GM13977 (cell line): ENCODE measurements around the gene CATSPERD.
"Not testable (repeated sequence)": the region's sequence is repeated elsewhere in the genome, so short reads cannot be mapped to it uniquely, and the experiment has no call there.

ENCODE experiments used
- DNase-seq: peaks from one replicate; pipeline ENCODE4 v3.0.0; 2012; ENCODE audit warnings: low spot score
- in situ Hi-C: fragments of 300-500 bp; cut with MboI; formaldehyde crosslinking; loops from one replicate; pipeline ENCODE4 v1.12.0; 2022; ENCODE audit warnings: low sequenced_read_pairs, low pct_unique_long_range_greater_than_20kb, mixed read lengths, inconsistent platforms; ENCODE audit not compliant: unreplicated experiment
- TF ChIP-seq, protein P1 (sequence below): IDR thresholded peaks from 2 replicates; pipeline ENCODE4 v1.5.1; 2012; ENCODE audit warnings: mild to moderate bottlenecking, control low read depth; ENCODE audit not compliant: insufficient read depth; ENCODE audit errors: extremely low read depth, missing control alignments

The CATSPERD gene

DNA sequence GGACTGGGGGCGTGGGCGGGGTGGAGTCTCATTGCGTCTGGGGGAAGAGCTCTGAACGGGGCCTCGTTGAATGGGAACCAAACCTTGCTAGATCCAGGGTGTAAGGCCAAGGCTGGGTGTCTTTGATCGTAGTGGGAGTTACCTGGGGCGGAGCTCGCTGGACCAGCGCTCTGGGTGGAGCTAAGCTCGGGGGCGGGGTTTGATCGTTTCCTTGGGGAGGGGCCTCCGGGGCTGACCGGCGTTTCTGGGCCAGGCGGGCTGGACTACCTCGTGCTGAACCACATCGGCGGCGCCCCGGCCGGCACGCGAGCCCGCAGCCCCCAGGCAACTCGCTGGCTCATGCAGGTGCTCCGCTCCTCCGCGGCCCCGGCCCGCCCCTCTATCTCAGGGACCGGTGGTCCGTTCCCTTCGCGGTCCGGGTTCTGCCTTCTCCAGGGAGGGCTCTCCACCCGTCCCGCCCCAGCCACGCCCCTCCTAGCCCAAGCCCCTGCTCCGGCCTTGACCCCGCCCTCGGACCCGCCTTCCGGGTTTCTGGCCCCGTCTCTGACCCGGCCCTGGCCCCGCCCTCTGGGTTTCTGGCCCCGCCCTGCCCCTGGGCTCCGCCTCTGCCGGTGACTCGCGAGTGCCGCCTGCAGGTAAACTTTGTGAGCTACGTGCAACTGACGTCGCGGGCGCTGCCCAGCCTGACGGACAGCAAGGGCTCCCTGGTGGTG is 33.6 kb upstream of the CATSPERD start:
- in situ Hi-C loops = no loop called here
- peak; percentile 100 for DNase-seq
- TF ChIP-seq, protein P1, sequence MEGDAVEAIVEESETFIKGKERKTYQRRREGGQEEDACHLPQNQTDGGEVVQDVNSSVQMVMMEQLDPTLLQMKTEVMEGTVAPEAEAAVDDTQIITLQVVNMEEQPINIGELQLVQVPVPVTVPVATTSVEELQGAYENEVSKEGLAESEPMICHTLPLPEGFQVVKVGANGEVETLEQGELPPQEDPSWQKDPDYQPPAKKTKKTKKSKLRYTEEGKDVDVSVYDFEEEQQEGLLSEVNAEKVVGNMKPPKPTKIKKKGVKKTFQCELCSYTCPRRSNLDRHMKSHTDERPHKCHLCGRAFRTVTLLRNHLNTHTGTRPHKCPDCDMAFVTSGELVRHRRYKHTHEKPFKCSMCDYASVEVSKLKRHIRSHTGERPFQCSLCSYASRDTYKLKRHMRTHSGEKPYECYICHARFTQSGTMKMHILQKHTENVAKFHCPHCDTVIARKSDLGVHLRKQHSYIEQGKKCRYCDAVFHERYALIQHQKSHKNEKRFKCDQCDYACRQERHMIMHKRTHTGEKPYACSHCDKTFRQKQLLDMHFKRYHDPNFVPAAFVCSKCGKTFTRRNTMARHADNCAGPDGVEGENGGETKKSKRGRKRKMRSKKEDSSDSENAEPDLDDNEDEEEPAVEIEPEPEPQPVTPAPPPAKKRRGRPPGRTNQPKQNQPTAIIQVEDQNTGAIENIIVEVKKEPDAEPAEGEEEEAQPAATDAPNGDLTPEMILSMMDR = peak; percentile 89

DNA sequence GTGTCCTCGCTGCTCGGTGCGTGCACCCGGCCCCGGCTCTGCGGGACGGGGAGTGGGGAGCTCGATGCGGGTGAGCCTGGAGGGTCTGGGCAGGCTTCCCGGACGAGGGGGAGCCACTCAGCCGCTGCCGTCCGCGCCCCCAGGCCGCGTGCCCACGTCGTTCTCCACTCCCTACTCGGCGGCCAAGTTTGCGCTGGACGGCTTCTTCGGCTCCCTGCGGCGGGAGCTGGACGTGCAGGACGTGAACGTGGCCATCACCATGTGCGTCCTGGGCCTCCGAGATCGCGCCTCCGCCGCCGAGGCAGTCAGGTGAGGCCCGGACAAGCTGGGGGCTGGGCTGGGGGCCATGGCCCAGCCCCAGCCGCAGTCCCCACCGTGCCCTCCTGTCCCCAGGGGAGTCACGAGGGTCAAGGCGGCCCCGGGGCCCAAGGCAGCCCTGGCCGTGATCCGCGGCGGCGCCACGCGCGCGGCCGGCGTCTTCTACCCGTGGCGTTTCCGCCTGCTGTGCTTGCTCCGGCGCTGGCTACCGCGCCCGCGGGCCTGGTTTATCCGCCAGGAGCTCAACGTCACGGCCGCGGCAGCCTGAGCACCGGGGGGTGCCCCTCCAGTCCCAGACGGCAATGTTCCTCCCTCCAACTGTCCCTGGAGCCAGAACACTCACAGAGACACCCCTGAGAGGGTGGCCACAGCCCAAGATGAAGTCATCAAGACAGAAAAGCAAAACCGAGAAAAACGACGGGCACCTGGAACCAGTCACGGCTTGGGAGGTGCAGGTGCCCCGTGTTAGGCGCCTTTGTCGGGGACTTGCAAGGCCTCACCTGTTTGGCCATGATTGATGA is 32.9 kb upstream of the CATSPERD start:
- in situ Hi-C loops = no loop called here
- TF ChIP-seq, protein P1 = no peak
- DNase-seq = no peak

DNA sequence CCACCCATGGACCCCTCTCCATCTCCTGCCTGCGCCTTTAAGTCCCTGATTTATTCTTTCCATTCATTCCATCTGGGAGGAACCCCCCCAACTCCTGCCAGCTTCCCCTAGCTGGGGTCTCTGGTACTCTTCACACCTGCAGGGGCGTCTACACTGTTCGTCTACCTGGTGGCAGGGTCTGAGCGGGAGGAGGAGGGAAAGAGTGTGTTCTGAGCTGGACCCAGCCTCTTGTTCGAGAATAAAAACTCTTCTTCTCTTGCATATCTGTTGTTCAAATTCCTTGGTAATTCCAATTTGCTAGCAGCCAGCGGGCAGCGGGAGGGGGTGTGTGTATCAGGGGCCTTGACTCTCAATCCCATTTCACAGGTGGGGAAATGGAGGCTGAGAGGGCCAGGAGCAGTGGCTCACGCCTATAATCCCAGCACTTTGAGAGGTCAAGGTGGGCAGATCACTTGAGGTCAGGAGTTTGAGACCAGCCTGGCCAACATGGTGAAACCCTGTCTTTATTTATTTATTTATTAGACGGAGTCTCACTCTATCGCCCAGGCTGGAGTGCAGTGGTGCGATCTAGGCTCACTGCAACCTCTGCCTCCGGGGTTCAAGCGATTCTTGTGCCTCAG is 32.1 kb upstream of the CATSPERD start:
- in situ Hi-C loops, DNase-seq: not testable (repeated sequence)

DNA sequence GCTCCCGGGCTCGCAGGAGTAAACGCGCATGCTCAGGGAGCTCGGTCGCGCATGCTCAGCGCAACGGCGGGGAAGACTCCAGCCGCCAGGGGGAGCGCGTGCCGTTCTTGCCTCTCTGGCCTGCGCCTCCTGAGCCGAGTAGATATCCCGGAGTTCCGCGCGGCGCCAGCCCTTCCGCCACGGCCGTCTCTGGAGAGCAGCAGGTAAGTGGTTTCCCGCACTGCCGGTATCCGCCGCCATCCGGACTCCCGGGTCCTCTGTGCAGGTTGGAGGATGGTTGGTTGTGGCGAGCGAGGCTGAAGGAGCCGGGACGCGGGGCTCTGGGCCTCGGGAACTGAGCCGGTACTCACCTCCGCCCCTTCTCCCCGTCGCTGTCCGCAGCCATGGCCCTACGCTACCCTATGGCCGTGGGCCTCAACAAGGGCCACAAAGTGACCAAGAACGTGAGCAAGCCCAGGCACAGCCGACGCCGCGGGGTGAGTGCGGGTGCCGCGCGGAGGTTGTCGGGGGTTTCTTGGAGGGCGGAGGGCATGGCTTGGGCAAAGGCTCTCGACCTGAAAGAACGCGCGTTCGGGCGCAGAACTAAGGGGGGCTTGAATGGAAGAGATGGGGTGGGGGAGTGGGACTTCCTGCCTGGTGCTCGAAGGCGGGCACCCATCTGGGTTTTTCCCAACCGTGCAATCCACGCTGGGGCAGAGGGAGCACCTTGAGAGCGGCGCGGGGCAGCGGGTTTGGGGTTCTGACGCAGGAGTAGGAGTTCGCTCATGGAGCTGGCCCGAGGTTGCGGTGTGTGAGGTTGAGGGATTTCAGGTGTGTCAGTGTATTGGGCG is 30.1 kb upstream of the CATSPERD start, which contains the start of gene RPL36:
Gene RPL36 (plus strand): TSS at position 171 of the 830 bp plus-strand sequence. CDS start 213 bp downstream, at position 384.
- in situ Hi-C loops = no loop called here
- DNase-seq = peak; percentile 98
- TF ChIP-seq, protein P1 = peak; percentile 99

DNA sequence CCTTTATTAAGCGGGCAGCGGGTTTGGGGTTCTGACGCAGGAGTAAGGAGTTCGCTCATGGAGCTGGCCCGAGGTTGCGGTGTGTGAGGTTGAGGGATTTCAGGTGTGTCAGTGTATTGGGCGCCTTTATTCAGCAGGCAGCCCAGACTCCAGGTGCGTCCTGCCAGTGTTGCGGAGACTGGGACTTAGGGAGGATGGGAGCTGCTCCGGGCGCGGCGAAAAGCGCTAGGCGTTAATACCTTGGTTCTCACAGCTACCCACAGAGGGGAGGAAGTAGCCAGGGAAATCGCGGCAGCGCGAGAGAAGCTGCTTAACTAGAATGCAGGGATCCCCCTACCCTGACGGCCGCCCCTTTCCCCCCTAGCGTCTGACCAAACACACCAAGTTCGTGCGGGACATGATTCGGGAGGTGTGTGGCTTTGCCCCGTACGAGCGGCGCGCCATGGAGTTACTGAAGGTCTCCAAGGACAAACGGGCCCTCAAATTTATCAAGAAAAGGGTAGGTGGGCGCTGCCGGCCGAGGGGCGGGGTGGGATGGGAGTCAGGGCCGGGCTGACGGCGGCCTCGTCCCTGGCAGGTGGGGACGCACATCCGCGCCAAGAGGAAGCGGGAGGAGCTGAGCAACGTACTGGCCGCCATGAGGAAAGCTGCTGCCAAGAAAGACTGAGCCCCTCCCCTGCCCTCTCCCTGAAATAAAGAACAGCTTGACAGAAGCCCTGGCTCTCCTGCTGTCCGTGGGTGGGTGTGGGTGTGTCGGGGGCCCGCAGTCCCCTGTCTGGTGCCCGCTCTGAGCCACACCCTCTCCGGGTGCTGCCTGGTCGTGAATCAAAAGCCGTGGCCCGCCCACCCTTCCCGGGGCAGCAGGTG is 29.2 kb upstream of the CATSPERD start:
- TF ChIP-seq, protein P1 = no peak
- no peak for DNase-seq
- in situ Hi-C loops = no loop called here

DNA sequence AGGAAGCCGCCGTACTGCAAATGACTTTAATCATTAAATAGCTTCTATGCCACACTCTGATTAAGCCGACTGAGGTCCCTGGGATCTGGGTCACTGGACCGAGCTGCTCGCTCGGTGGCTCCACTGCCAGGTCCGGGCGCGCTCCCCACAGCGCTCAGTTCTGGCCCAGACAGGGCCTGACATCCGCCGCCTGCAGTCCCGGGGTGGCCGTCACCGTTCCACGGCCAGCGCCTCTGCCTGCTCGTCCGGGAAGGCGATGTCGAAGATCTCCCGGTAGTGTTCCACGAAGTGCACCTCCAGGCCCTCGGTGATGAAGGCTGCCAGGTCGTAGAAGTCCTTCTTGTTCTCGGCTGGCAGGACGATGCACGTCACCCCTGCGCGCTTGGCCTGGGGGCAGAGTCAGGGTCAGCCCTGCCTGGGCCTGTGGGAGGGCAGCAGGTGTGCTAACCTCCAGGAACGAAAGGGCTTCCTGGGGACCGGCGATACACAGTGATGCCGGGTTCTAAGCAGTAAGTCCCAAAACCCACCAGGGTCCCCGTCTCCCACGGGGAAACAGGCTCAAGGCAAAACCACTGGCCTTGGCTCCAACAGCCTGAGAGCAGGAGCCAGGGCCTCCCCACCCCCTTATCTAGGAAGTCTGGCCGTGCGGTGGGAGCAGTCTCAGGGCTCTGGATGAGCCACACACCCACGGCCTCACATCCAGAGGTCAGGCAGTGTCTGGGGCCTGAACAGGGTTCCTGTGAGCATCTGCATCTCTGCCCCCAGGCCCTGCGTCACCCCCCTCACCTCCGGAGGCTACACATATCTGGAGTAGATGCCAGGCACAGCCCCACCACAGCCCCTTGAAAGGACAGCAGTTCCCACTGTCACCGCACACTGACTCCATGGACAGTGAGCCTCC is 28.4 kb upstream of the CATSPERD start:
- TF ChIP-seq, protein P1 = no peak
- DNase-seq = no peak
- in situ Hi-C loops = no loop called here
